Measurements from ENCODE around the gene PLA2G7. TPM values are rescaled to one million over a fixed set of nuclear protein-coding genes. Genes with fewer than 3 reads are reported as not detected.

The PLA2G7 gene
- total RNA-seq, 1 donor = 0.36 TPM

DNA sequence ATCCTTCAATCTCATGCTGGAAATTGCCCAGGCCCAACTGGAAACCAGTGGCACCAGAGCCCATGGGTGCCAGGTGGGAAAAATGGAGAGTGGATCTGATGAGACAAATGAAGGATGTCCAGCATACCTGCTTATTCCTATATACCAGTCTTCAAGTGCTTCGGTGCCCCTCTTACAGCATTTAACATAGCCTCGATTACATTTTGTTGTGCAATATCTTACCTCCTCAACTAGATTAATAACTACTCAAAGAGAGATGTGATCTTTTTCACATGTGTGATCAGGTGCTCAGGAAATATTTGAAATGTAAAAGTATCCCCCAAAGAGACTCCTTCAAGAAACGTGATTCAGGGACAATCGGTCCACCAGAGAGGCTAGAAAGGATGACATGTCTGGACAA, 6.7 kb upstream of the PLA2G7 start:
- H3K4me2 ChIP-seq (ENCODE audit: insufficient read depth, low read length) = no peak overlapping the region
- no peak for DNase-seq (ENCODE audit: insufficient read length, low spot score, missing footprints)
- no peaks in the 10 kb centered on the region for H3K27me3 ChIP-seq (ENCODE audit: insufficient read depth, low read length)

DNA sequence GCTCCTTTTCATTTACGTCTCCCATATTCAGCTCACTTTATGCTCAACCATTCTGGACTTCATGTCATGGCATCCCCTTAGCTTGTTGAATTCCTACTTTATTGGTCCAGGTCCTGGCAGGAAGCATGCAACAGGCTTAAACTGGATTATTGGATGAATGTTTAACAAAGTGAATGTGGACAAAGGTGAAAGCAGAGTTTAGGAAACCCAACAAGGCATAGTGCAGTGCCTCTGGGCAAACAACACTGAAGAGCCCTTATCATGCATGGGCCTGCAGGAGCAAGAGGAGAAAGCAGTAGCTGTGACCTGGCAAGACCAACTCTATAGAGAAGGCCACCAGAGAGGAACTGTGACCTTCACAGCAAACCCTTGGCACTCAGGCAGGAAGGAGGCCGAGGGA, 6.3 kb upstream of the PLA2G7 start:
- Histone ChIP-seq H3K36me3 (ENCODE audit: insufficient read depth, low read length) (no peaks in the 10 kb centered on the region), H3K27me3 (ENCODE audit: insufficient read depth, low read length) (peaks cover 2% of the 10 kb centered on the region)

More for the DNA sequence above, 6.7 kb upstream of the PLA2G7 start:
- Histone ChIP-seq H3K9me3 (ENCODE audit: low read depth, low read length) (no peaks in the 10 kb centered on the region), H3K79me2 (ENCODE audit: insufficient read depth, low read length) (no peaks in the 10 kb centered on the region), H3K4me1 (ENCODE audit: insufficient read depth, low read length) (no peaks in the 10 kb centered on the region), H3K4me3 (ENCODE audit: insufficient read depth, low read length) (no peak overlapping the region), H2AFZ (ENCODE audit: low read length) (no peak overlapping the region), H4K20me1 (ENCODE audit: insufficient read depth, low read length) (no peaks in the 10 kb centered on the region), H3K36me3 (ENCODE audit: insufficient read depth, low read length) (no peaks in the 10 kb centered on the region), H3K27ac (ENCODE audit: low read depth, low read length) (no peak overlapping the region)
- TF ChIP-seq, protein P1, sequence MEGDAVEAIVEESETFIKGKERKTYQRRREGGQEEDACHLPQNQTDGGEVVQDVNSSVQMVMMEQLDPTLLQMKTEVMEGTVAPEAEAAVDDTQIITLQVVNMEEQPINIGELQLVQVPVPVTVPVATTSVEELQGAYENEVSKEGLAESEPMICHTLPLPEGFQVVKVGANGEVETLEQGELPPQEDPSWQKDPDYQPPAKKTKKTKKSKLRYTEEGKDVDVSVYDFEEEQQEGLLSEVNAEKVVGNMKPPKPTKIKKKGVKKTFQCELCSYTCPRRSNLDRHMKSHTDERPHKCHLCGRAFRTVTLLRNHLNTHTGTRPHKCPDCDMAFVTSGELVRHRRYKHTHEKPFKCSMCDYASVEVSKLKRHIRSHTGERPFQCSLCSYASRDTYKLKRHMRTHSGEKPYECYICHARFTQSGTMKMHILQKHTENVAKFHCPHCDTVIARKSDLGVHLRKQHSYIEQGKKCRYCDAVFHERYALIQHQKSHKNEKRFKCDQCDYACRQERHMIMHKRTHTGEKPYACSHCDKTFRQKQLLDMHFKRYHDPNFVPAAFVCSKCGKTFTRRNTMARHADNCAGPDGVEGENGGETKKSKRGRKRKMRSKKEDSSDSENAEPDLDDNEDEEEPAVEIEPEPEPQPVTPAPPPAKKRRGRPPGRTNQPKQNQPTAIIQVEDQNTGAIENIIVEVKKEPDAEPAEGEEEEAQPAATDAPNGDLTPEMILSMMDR (IDR thresholded peaks at IDR 0.05; ENCODE audit: extremely low read depth, low read depth, low read length) = no peak

DNA sequence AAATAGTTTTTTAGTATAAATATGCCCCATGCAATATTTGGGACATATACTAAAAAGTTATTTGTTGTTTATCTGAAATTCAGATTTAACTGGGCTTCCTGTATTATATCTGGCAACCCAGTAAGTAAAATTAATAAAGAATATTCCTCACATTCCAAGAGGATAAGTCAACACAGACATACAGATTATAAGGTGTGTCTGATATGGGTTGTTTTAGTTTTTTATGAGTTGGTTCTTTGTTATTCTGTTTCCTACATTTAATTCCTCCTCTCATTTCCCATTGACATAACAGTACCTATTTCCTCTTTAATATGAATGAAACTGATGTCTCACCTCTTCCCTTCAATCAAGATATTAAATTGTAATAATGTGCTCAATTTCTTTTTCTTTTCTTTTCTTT, 1.7 kb upstream of the PLA2G7 start:
- H3K4me3 ChIP-seq (ENCODE audit: insufficient read depth, low read length) = no peak overlapping the region
- no peak overlapping the region for H3K4me2 ChIP-seq (ENCODE audit: insufficient read depth, low read length)
- no peaks in the 10 kb centered on the region for H3K9me3 ChIP-seq (ENCODE audit: low read depth, low read length)
- H3K4me1 ChIP-seq (ENCODE audit: insufficient read depth, low read length) = no peaks in the 10 kb centered on the region
- H3K79me2 ChIP-seq (ENCODE audit: insufficient read depth, low read length) = no peaks in the 10 kb centered on the region
- DNase-seq (ENCODE audit: insufficient read length, low spot score, missing footprints) = no peak
- no peak overlapping the region for H3K27ac ChIP-seq (ENCODE audit: low read depth, low read length)
- no peak overlapping the region for H2AFZ ChIP-seq (ENCODE audit: low read length)
- TF ChIP-seq, protein P1 (IDR thresholded peaks at IDR 0.05; ENCODE audit: extremely low read depth, low read depth, low read length) = no peak
- peaks cover 38% of the 10 kb centered on the region for H3K27me3 ChIP-seq (ENCODE audit: insufficient read depth, low read length)
- H4K20me1 ChIP-seq (ENCODE audit: insufficient read depth, low read length) = no peaks in the 10 kb centered on the region
- no peaks in the 10 kb centered on the region for H3K36me3 ChIP-seq (ENCODE audit: insufficient read depth, low read length)

More for the DNA sequence above, 6.3 kb upstream of the PLA2G7 start:
- no peaks in the 10 kb centered on the region for H3K79me2 ChIP-seq (ENCODE audit: insufficient read depth, low read length)
- TF ChIP-seq, protein P1 (IDR thresholded peaks at IDR 0.05; ENCODE audit: extremely low read depth, low read depth, low read length) = no peak
- no peak for DNase-seq (ENCODE audit: insufficient read length, low spot score, missing footprints)
- no peak overlapping the region for H3K4me3 ChIP-seq (ENCODE audit: insufficient read depth, low read length)
- no peak overlapping the region for H3K27ac ChIP-seq (ENCODE audit: low read depth, low read length)
- no peak overlapping the region for H2AFZ ChIP-seq (ENCODE audit: low read length)
- H3K9me3 ChIP-seq (ENCODE audit: low read depth, low read length) = no peaks in the 10 kb centered on the region
- no peaks in the 10 kb centered on the region for H4K20me1 ChIP-seq (ENCODE audit: insufficient read depth, low read length)
- no peaks in the 10 kb centered on the region for H3K4me1 ChIP-seq (ENCODE audit: insufficient read depth, low read length)
- no peak overlapping the region for H3K4me2 ChIP-seq (ENCODE audit: insufficient read depth, low read length)

DNA sequence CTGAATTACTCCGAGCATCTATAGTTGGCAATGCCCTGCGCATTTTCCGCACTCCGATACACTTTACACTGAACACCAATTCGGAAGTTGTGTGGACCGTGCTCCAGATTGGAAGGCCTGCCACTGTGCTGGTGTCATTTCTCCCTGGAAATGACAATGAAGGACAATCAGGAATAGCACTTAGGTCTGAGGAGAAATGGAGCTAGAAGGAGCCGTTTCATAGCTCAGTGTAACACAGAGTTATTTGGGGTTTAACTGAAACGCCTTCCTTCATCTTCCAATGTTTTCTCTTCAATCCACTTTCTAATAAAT, 501 bp upstream of the PLA2G7 start:
- peak overlapping the region; percentile 43 for H3K4me3 ChIP-seq (ENCODE audit: insufficient read depth, low read length)
- no peak overlapping the region for H2AFZ ChIP-seq (ENCODE audit: low read length)
- TF ChIP-seq, protein P1 (IDR thresholded peaks at IDR 0.05; ENCODE audit: extremely low read depth, low read depth, low read length) = no peak
- H3K9me3 ChIP-seq (ENCODE audit: low read depth, low read length) = no peaks in the 10 kb centered on the region
- no peak for DNase-seq (ENCODE audit: insufficient read length, low spot score, missing footprints)
- H3K27me3 ChIP-seq (ENCODE audit: insufficient read depth, low read length) = peaks cover 38% of the 10 kb centered on the region
- H4K20me1 ChIP-seq (ENCODE audit: insufficient read depth, low read length) = no peaks in the 10 kb centered on the region
- H3K27ac ChIP-seq (ENCODE audit: low read depth, low read length) = no peak overlapping the region
- no peaks in the 10 kb centered on the region for H3K4me1 ChIP-seq (ENCODE audit: insufficient read depth, low read length)
- peak overlapping the region; percentile 23 for H3K4me2 ChIP-seq (ENCODE audit: insufficient read depth, low read length)
- H3K79me2 ChIP-seq (ENCODE audit: insufficient read depth, low read length) = no peaks in the 10 kb centered on the region
- H3K36me3 ChIP-seq (ENCODE audit: insufficient read depth, low read length) = no peaks in the 10 kb centered on the region

Measured in osteoblast (primary cell).